Measurements from ENCODE around the gene LIMCH1. TPM values are rescaled to one million over a fixed set of nuclear protein-coding genes. Genes with fewer than 3 reads are reported as not detected.

Gene LIMCH1
- polyA plus RNA-seq, 3 donors from 2014 or later = not detected

DNA sequence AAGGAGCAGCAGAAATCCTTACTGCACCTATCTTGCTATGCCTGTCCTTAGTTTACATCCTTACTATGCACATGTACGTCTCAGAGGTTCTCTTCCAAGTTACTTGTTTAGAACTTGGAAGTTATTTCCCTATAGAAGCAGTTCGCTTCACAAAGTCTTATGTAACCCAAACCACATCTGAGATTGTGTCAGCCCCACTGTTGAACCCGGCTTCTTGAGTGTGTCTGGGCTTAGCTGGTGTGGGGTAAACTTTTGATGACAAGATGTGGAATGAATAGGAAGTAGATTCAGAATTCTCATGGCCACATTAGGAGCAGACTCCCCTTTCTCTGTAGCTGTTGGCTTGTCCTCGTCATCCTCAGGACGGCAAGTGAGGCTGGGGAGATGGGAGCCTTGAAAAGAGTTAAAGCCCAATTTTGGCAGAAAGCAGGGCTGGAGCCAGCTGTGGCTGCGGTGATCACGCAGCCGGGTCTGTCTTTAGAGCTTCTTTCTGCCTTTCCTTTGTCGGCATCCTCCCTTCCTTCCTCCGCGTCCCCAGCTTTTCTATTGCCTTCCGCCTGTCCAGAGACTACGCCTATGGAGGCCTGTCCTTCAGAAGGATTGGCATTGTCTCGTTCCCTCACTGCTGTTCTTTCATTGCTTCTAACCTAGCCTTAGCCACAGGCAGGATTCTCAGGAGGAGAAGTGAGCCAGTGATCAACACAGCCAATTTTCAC is 23.0 kb upstream of the LIMCH1 start:
- H3K27me3 Mint-ChIP-seq (ENCODE audit: low read depth in 3 of 3) = peaks cover 0 to 4% (median 3%) of the 10 kb centered on the region in 3 donors
- H3K9me3 Mint-ChIP-seq = peaks cover 0 to 7% (median 2%) of the 10 kb centered on the region in 6 donors
- no peak for DNase-seq
- no peaks in the 10 kb centered on the region for H3K4me1 Mint-ChIP-seq
- H3K36me3 Mint-ChIP-seq = no peaks in the 10 kb centered on the region
- H3K4me3 Mint-ChIP-seq = no peak overlapping the region
- H3K27ac Mint-ChIP-seq = no peak overlapping the region

DNA sequence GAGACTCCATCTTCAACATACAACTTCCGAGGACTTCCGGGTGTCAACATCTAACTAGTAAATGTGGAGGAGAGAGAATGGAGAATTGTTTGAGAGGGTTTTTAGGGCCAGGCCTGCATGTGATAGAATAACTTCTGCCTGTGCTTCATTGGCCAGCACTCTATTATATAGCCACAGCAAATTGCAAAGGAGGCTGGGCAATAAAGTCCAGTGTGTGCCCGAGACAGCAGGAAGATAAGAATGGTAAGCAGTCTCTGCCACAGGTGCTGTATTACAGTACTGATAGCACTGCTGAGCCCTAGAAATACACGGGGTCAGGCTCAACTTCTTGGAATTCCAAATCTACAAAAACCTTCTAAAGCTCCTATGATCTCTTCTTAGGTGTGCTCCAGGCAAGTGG is 20.8 kb upstream of the LIMCH1 start:
- Mint-ChIP-seq H3K36me3 (no peaks in the 10 kb centered on the region), H3K9me3 (peaks cover 0 to 7% (median 2%) of the 10 kb centered on the region in 6 donors), H3K27me3 (ENCODE audit: low read depth in 3 of 3) (peaks cover 0 to 4% (median 2%) of the 10 kb centered on the region in 3 donors), H3K27ac (no peak overlapping the region), H3K4me1 (no peaks in the 10 kb centered on the region), H3K4me3 (no peak overlapping the region)
- DNase-seq = no peak

DNA sequence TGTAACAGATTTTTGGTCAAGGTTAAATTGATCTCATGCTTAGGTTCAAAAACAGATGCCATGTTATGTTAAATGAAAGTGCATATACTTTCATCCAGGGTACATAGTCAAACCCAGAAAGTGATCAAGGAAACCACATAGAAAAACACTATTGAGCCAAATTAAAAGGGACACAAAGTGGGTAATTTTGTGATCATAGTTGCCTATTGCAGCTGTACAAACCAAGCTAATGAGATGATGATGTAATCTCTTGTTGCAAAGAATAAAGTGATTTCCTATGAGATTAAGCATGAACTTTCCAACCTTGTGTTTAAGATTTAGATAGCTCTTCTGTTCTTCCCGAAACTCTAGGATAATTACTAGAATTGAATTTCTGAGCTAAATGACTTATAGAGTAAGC is 20.2 kb upstream of the LIMCH1 start:
- H3K9me3 Mint-ChIP-seq = peaks cover 0 to 7% (median under 1%) of the 10 kb centered on the region in 6 donors
- H3K36me3 Mint-ChIP-seq = no peaks in the 10 kb centered on the region
- peaks cover 0 to 4% (median 2%) of the 10 kb centered on the region in 3 donors for H3K27me3 Mint-ChIP-seq (ENCODE audit: low read depth in 3 of 3)
- H3K4me3 Mint-ChIP-seq = no peak overlapping the region
- no peak overlapping the region for H3K27ac Mint-ChIP-seq
- DNase-seq = no peak
- no peaks in the 10 kb centered on the region for H3K4me1 Mint-ChIP-seq

DNA sequence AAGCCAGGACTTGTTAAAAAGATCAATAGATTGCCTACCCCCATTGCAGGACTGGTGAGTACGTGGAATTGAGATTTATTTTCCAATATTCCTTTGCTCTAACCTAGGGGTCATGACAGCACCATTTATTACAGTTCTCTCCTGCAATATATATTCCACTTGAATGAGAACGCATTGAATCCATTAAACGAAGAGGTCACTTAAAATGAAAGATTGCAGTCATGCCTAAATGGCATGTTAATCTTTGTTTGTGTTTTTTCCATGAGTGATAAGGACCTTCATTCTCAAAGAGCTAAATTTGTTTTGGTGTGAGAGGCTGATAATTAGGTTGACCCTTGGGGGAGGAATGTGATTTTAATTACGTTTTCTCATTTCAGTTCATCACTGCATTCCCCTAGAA is 13.5 kb upstream of the LIMCH1 start:
- no peaks in the 10 kb centered on the region for H3K4me1 Mint-ChIP-seq
- no peak overlapping the region for H3K27ac Mint-ChIP-seq
- H3K4me3 Mint-ChIP-seq = no peak overlapping the region
- H3K36me3 Mint-ChIP-seq = no peaks in the 10 kb centered on the region
- peaks cover 0 to 10% (median 2%) of the 10 kb centered on the region in 6 donors for H3K9me3 Mint-ChIP-seq
- DNase-seq = no peak
- no peaks in the 10 kb centered on the region for H3K27me3 Mint-ChIP-seq (ENCODE audit: low read depth in 3 of 3)

DNA sequence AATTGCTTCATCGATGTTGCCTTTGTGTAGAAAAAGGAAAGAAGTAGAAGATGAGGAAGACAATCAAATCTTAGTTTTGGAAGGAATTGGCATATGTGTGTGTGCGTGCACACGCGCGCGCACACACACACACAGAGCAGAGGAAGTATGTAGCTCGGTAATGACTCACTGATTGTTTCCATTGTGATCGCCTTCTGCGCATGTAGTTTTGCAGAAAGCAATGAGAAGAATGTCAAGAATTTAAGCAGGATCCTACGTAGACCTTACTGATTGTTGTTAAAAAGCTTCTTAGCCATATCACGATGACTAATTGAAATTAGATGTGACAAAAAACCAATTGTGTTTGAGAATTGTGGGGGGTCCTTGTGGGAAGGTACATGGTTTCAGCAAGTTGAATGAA is 12.8 kb upstream of the LIMCH1 start:
- no peaks in the 10 kb centered on the region for H3K27me3 Mint-ChIP-seq (ENCODE audit: low read depth in 3 of 3)
- DNase-seq = no peak
- no peak overlapping the region for H3K27ac Mint-ChIP-seq
- H3K36me3 Mint-ChIP-seq = no peaks in the 10 kb centered on the region
- no peak overlapping the region for H3K4me3 Mint-ChIP-seq
- H3K9me3 Mint-ChIP-seq = peaks cover 0 to 10% (median 2%) of the 10 kb centered on the region in 6 donors
- no peaks in the 10 kb centered on the region for H3K4me1 Mint-ChIP-seq

DNA sequence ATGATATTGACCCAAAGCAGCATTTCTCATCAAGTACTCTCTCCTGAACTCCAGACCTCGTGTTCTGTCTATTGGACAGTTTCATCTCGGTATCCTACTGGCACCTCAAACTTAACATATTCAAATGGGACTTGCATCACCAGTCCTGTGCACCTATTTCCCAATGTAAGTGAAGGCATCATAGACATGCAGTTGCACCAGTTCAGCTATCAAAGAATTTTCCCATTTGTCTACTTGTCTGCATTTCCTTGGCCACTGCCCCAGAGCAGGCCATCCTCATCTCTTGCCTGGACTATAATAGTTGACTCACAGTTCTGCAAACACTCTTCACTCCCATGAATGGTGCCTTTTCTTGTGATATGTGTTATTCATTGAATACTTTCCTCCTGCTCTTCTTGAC is 11.3 kb upstream of the LIMCH1 start:
- Mint-ChIP-seq H3K4me1 (no peaks in the 10 kb centered on the region), H3K4me3 (no peak overlapping the region), H3K36me3 (no peaks in the 10 kb centered on the region), H3K27me3 (ENCODE audit: low read depth in 3 of 3) (no peaks in the 10 kb centered on the region), H3K27ac (no peak overlapping the region), H3K9me3 (peaks cover 0 to 10% (median 2%) of the 10 kb centered on the region in 6 donors)
- no peak for DNase-seq

DNA sequence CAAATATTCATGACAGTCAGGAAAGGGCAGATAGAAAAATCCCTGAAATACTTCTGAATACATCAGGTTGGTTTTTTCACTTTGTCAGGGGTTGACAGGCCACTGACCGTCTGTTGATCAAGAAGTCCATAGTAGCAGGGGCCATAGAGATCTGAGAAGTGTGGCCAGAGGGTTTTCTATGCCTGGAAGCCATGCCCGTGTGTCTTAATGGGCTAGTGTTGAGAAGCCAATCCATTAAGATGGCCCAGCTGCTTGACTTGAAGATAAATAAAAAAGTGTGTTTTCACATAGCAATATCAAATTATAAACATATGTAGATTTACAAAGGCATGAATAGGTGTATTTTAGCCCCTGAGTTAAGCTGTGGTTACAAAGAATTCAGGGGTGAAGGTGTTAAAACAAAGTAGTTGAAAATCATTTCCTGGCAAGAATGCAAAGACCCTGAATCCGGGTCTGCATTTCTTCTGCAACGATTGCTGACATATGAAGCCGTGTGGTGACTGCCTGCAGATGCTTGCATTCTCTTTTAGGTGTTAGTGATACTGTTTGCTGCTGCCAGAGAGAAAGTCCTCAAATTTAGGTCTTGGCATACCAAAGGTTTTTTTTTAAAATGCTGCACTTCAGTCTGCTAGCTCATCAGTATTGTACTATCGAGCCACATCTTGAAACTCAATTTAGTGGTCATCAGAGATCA is 9.3 kb upstream of the LIMCH1 start:
- H3K9me3 Mint-ChIP-seq = peaks cover 0 to 9% (median 2%) of the 10 kb centered on the region in 6 donors
- H3K4me1 Mint-ChIP-seq = no peaks in the 10 kb centered on the region
- peaks cover 0 to 1% (median 0%) of the 10 kb centered on the region in 3 donors for H3K27me3 Mint-ChIP-seq (ENCODE audit: low read depth in 3 of 3)
- DNase-seq = no peak
- H3K27ac Mint-ChIP-seq = no peak overlapping the region
- no peak overlapping the region for H3K4me3 Mint-ChIP-seq
- no peaks in the 10 kb centered on the region for H3K36me3 Mint-ChIP-seq

DNA sequence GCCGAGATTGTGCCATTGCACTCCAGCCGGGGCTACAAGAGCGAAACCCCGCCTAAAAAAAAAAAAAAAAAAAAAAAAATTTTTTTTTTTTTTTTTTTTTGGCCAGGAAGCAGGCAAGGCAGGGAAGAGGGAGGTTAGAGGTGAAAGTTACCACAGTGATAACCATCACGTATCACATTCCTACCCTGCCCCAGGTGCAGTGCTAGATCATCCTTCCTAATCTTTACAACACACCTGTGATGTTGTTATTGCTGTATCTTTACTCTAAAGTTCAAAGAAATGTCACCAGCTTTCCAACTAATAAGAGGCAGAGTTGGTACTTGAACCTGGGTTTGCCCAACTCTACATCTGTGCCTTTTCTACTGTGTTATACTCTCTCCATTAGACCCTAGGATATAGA is 7.2 kb upstream of the LIMCH1 start:
- no peaks in the 10 kb centered on the region for H3K4me1 Mint-ChIP-seq
- no peaks in the 10 kb centered on the region for H3K36me3 Mint-ChIP-seq
- H3K27me3 Mint-ChIP-seq (ENCODE audit: low read depth in 3 of 3) = peaks cover 0 to 1% (median 0%) of the 10 kb centered on the region in 3 donors
- H3K27ac Mint-ChIP-seq = no peak overlapping the region
- no peak overlapping the region for H3K4me3 Mint-ChIP-seq
- no peak for DNase-seq
- H3K9me3 Mint-ChIP-seq = peaks cover 0 to 10% (median 4%) of the 10 kb centered on the region in 6 donors

DNA sequence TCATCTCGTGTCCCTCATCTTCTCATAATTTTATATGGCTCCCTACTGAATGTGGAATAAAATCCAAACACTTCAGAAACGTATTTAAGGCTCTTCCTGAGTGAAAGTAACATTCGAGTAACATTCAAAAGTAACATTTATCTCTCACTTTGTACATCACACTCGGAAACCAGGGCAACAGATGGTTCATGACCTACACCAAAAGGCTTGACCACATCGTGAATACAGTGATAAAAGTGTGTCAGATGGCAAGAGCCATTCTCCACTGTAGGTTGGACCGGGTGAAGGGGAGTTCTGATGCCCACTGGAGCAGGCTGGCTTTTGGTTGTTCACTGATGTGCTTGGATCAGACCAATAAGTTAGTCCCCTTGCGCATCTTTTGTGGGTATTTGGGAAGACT is 5.6 kb upstream of the LIMCH1 start:
- Mint-ChIP-seq H3K27ac (no peak overlapping the region), H3K4me3 (no peak overlapping the region), H3K27me3 (ENCODE audit: low read depth in 3 of 3) (peaks cover 0 to 1% (median 0%) of the 10 kb centered on the region in 3 donors), H3K9me3 (peaks cover 0 to 7% (median 3%) of the 10 kb centered on the region in 6 donors), H3K36me3 (no peaks in the 10 kb centered on the region), H3K4me1 (no peaks in the 10 kb centered on the region)
- no peak for DNase-seq

DNA sequence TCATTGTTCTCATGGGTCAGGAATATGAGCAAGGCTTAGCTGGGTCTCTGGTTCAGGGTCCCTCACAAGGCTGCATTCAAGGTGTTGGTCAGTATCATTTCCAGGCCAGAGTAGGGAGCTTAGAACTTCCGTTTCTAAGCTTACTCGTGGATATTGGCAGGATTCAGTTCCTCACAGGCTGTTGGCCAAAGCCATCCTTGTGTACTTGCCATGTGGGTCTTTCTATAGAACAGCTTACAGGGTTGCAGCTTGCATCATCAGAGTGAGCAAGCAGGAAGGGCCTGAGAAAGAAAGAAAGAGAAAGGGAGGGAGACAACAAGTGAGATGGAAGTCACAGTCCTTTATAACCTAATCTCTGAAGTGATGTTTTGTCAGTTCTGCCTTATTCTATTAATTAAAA is 5.1 kb upstream of the LIMCH1 start:
- peaks cover 0 to 7% (median 2%) of the 10 kb centered on the region in 6 donors for H3K9me3 Mint-ChIP-seq
- no peak overlapping the region for H3K4me3 Mint-ChIP-seq
- no peak overlapping the region for H3K27ac Mint-ChIP-seq
- no peaks in the 10 kb centered on the region for H3K4me1 Mint-ChIP-seq
- no peak for DNase-seq
- no peaks in the 10 kb centered on the region for H3K36me3 Mint-ChIP-seq
- H3K27me3 Mint-ChIP-seq (ENCODE audit: low read depth in 3 of 3) = peaks cover 0 to 1% (median 0%) of the 10 kb centered on the region in 3 donors

DNA sequence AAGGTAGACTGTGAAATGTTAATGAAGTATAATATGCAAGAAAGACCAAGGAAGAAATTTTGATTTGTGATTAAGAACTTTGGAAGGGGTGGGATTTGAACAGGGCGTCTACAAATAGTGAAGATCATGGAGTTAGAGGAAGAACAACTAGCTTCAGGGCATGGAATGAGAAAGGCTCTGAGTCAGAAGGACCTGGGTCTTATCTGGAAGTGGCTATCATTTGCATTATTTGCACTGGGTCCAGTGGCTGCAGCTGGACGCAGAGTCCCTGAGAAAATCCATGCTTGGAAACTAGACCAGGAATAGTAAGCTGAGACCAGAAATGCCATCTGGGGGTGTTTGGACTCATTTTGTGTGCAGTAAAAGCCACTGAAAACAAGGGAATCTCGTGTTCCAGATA is 4.3 kb upstream of the LIMCH1 start:
- Mint-ChIP-seq H3K36me3 (no peaks in the 10 kb centered on the region), H3K4me1 (no peaks in the 10 kb centered on the region), H3K27ac (no peak overlapping the region), H3K9me3 (peaks cover 0 to 7% (median under 1%) of the 10 kb centered on the region in 6 donors), H3K4me3 (no peak overlapping the region), H3K27me3 (ENCODE audit: low read depth in 3 of 3) (peaks cover 0 to 1% (median 0%) of the 10 kb centered on the region in 3 donors)
- DNase-seq = no peak

DNA sequence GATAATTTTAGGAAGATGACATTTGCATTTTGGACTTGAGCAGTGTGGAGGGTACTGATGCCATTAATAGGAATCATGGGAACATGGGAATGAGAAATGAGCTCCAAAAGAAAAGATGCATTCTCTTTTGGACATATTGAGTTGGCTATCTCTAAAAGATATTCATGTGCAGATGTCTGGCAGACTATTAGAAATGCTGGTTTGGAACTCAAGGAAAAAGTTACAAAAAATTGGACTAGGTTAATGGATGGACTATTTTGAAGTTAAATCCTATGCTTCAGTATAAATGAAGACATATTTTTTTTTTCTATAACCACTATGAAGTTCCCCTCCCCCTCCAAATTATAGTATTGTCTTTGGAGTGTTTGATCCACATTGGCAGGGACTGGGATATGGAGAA is 3.6 kb upstream of the LIMCH1 start:
- no peaks in the 10 kb centered on the region for H3K36me3 Mint-ChIP-seq
- H3K27ac Mint-ChIP-seq = no peak overlapping the region
- H3K4me1 Mint-ChIP-seq = no peaks in the 10 kb centered on the region
- DNase-seq = no peak
- H3K9me3 Mint-ChIP-seq = peaks cover 0 to 7% (median 1%) of the 10 kb centered on the region in 6 donors
- H3K27me3 Mint-ChIP-seq (ENCODE audit: low read depth in 3 of 3) = peaks cover 0 to 1% (median 0%) of the 10 kb centered on the region in 3 donors
- no peak overlapping the region for H3K4me3 Mint-ChIP-seq

DNA sequence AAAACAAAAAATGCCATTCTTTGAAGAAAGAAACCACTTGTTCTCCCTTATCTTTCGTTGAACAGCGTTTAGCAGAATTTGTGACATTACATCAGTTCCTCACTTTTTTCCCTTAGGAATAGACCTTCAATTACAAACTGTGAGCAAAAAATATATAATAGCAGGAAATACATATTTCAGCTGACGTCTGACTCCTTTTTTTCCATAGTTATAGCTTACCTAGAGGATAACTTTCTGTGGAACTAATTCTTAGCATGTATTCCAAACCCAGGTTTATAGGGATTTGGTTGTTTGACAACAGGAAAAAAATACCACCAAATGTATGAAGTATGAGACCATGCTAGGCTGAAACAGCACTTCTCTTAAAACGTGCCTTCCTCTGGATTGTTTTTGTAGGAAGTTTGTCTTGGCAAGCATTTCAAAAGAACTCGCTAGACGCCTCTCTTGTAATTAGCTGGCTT is 2.0 kb upstream of the LIMCH1 start:
- H3K27ac Mint-ChIP-seq = no peak overlapping the region
- H3K27me3 Mint-ChIP-seq (ENCODE audit: low read depth in 3 of 3) = peaks cover 0 to 1% (median 0%) of the 10 kb centered on the region in 3 donors
- DNase-seq = no peak
- H3K4me1 Mint-ChIP-seq = no peaks in the 10 kb centered on the region
- H3K36me3 Mint-ChIP-seq = no peaks in the 10 kb centered on the region
- peaks cover 0 to 7% (median 2%) of the 10 kb centered on the region in 6 donors for H3K9me3 Mint-ChIP-seq
- no peak overlapping the region for H3K4me3 Mint-ChIP-seq

DNA sequence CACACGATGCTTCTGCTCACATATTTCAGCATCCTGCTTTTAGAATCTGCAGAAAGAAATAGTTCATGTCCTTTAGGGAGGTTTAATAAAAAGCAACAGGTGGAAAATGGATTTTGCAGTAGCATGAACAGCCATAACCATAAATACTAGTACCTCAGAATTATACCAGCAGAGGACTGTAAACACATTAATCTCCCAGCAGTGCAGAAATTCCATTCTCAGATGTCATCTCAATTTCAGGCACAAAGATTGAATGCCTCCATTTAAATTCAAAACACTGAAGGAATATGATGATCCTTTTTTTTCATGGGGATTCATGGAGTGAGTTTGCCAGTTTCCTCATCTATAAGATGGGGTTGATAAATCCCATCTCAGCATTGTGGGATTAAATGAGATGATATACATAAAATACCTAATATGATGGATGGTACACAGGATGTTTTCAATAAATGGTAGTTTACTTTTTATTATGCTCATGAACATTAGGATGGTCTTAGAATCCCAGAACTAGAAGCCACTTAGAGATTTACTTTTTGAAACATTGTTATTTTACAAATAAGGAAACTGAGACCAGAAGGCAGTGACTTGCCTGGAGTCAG is 566 bp upstream of the LIMCH1 start:
- no peak overlapping the region for H3K4me3 Mint-ChIP-seq
- H3K9me3 Mint-ChIP-seq = peaks cover 0 to 7% (median 2%) of the 10 kb centered on the region in 6 donors
- DNase-seq = no peak
- no peak overlapping the region for H3K27ac Mint-ChIP-seq
- H3K36me3 Mint-ChIP-seq = no peaks in the 10 kb centered on the region
- H3K4me1 Mint-ChIP-seq = no peaks in the 10 kb centered on the region
- H3K27me3 Mint-ChIP-seq (ENCODE audit: low read depth in 3 of 3) = peaks cover 0 to 1% (median 0%) of the 10 kb centered on the region in 3 donors
